SK-N-SH (cell line): Measurements from ENCODE around the gene CORO6. TPM values are rescaled to one million over a fixed set of nuclear protein-coding genes. Genes with fewer than 3 reads are reported as not detected.
A peak's percentile ranks its signal among the peaks of the same experiment; 100 is the strongest.
"Not testable (repeated sequence)": the region's sequence is repeated elsewhere in the genome, so short reads cannot be mapped to it uniquely, and the experiment has no call there.

Source experiments
- CTCF ChIA-PET: fragments of 300-600, 350-600 bp; formaldehyde crosslinking; extraction: SDS; loops from one replicate; lab custom pipeline; 2021; lab: Yijun Ruan, JAX
- POLR2A ChIA-PET: fragments of 350-600 bp; sonication (Branson Sonifier 250); formaldehyde crosslinking; extraction: SDS; loops from one replicate; lab custom pipeline; 2020; ENCODE audit warnings: antibody characterized with exemption, inconsistent platforms; lab: Yijun Ruan, JAX
- DNase-seq: peaks from one replicate; pipeline ENCODE4 v3.0.0; 2012
- H2AFZ ChIP-seq: fragments of 200-600 bp; sonication (generic); 2 replicates; pipeline ENCODE4 v1.8.1; 2016; ENCODE audit warnings: antibody characterized with exemption, mild to moderate bottlenecking, low read depth
- H3F3A ChIP-seq: fragments of 200-600 bp; sonication (generic); replicated peaks from 2 replicates; pipeline ENCODE3; 2016; ENCODE audit warnings: antibody characterized with exemption, mild to moderate bottlenecking; ENCODE audit not compliant: insufficient read depth
- H3K27ac ChIP-seq, 2 experiments: fragments of 200-500 bp in 1 of 2; fragments of 200-600 bp in 1 of 2; sonication (Bioruptor generic) in 1 of 2; sonication (generic), shearing (Covaris generic) in 1 of 2; 2 replicates each; pipeline versions ENCODE4 v1.5.1 to v1.6.1; 2014 to 2016; ENCODE audit warnings: low read depth in 2 of 2, inconsistent platforms in 1 of 2, low read length in 1 of 2, mild to moderate bottlenecking in 1 of 2, mixed read lengths in 1 of 2
- H3K27me3 ChIP-seq: fragments of 200-600 bp; sonication (generic), shearing (Covaris generic); 2 replicates; pipeline ENCODE4 v1.6.1; 2016; ENCODE audit warnings: mixed run types; ENCODE audit not compliant: insufficient read depth
- H3K36me3 ChIP-seq, 2 experiments: fragments of 200-500 bp in 1 of 2; fragments of 200-600 bp in 1 of 2; sonication (Bioruptor generic) in 1 of 2; sonication (generic) in 1 of 2; replicated peaks in 1 of 2; 2 replicates each; pipeline versions ENCODE3 to v1.5.1; 2014 to 2016; ENCODE audit warnings: low read length in 1 of 2, mild to moderate bottlenecking in 1 of 2; ENCODE audit not compliant: insufficient read depth in 2 of 2, control insufficient read depth in 1 of 2
- H3K4me1 ChIP-seq, 2 experiments: fragments of 200-500 bp in 1 of 2; fragments of 200-600 bp in 1 of 2; sonication (Bioruptor generic) in 1 of 2; sonication (generic), shearing (Covaris generic) in 1 of 2; 2 replicates each; pipeline versions ENCODE4 v1.5.1 to v1.6.1; 2014 to 2016; ENCODE audit warnings: low read depth in 1 of 2, low read length in 1 of 2, mixed run types in 1 of 2; ENCODE audit not compliant: insufficient read depth in 2 of 2, control insufficient read depth in 1 of 2
- H3K4me2 ChIP-seq: fragments of 200-600 bp; sonication (generic), shearing (Covaris generic); 2 replicates; pipeline ENCODE4 v1.6.1; 2017; ENCODE audit warnings: mixed run types
- H3K4me3 ChIP-seq, 2 experiments: fragments of 200-500 bp in 1 of 2; fragments of 200-600 bp in 1 of 2; sonication (Bioruptor generic) in 1 of 2; sonication (generic), shearing (Covaris generic) in 1 of 2; 2 replicates each; pipeline versions ENCODE4 v1.5.1 to v1.8.1; 2014 to 2016; ENCODE audit warnings: low read depth in 2 of 2, inconsistent platforms in 1 of 2, low read length in 1 of 2, mild to moderate bottlenecking in 1 of 2, mixed read lengths in 1 of 2, moderate library complexity in 1 of 2
- H3K79me2 ChIP-seq: fragments of 200-600 bp; sonication (generic); 2 replicates; pipeline ENCODE4 v1.8.1; 2017; ENCODE audit warnings: mild to moderate bottlenecking; ENCODE audit not compliant: insufficient read depth
- H3K9ac ChIP-seq: fragments of 200-600 bp; sonication (generic); 2 replicates; pipeline ENCODE4 v1.6.1; 2017; ENCODE audit warnings: mixed run types
- H3K9me2 ChIP-seq: fragments of 200-600 bp; sonication (generic); 2 replicates; pipeline ENCODE4 v1.6.1; 2017; ENCODE audit warnings: mixed run types
- H3K9me3 ChIP-seq: fragments of 200-600 bp; sonication (generic); 2 replicates; pipeline ENCODE4 v1.6.1; 2017; ENCODE audit warnings: mixed run types, mild to moderate bottlenecking, moderate library complexity
- H4K20me1 ChIP-seq: fragments of 200-600 bp; sonication (generic); 2 replicates; pipeline ENCODE4 v1.6.1; 2017; ENCODE audit warnings: mild to moderate bottlenecking, mixed run types; ENCODE audit not compliant: insufficient read depth
- FOXJ3 ChIP-seq: sonication (generic); formaldehyde crosslinking; IDR thresholded peaks from 2 replicates; pipeline ENCODE4 v1.5.1; 2020; ENCODE audit warnings: mild to moderate bottlenecking, missing genetic modification reagents
- GABPA ChIP-seq: IDR thresholded peaks from 2 replicates; pipeline ENCODE4 v1.4.0; 2012; ENCODE audit warnings: low read depth, mild to moderate bottlenecking
- IRF3 ChIP-seq: fragments of 150-350 bp; IDR thresholded peaks from 2 replicates; pipeline ENCODE4 v1.6.1; 2016; ENCODE audit warnings: mild to moderate bottlenecking, low read depth, low read length
- JUND ChIP-seq: IDR thresholded peaks from 2 replicates; pipeline ENCODE4 v1.4.0; 2012
- MAX ChIP-seq: IDR thresholded peaks from 2 replicates; pipeline ENCODE4 v1.4.0; 2012; ENCODE audit warnings: low read depth
- MEF2A ChIP-seq: IDR thresholded peaks from 2 replicates; pipeline ENCODE4 v1.4.0; 2012; ENCODE audit warnings: low read depth, borderline replicate concordance
- MXI1 ChIP-seq: IDR thresholded peaks from 2 replicates; pipeline ENCODE4 v1.6.1; 2012; ENCODE audit warnings: mild to moderate bottlenecking, low read depth, low read length, improper control_type of control experiment
- NFIC ChIP-seq: IDR thresholded peaks from 2 replicates; pipeline ENCODE4 v1.4.0; 2012; ENCODE audit warnings: borderline replicate concordance
- PBX3 ChIP-seq: IDR thresholded peaks from 2 replicates; pipeline ENCODE4; 2012
- RXRA ChIP-seq: IDR thresholded peaks from 2 replicates; pipeline ENCODE4 v1.4.0; 2012; ENCODE audit warnings: low read depth, mild to moderate bottlenecking, borderline replicate concordance
- TAF1 ChIP-seq: IDR thresholded peaks from 2 replicates; pipeline ENCODE4 v1.6.1; 2012; ENCODE audit warnings: low read depth, mild to moderate bottlenecking, low read length, moderate library complexity, borderline replicate concordance
- ZBTB33 ChIP-seq: IDR thresholded peaks from 2 replicates; pipeline ENCODE4 v1.4.0; 2012; ENCODE audit warnings: low read depth, borderline replicate concordance
- whole genome bisulfite sequencing: methylation state at CpG from one replicate; pipeline ENCODE4 v1.1.6; 2017; ENCODE audit warnings: low lambda C conversion rate; 5-methylcytosine and 5-hydroxymethylcytosine counted together
- polyA plus RNA-seq, 3 experiments: library from polyadenylated mRNA; depleted of rRNA; stranded (reverse); fragments of >200 nt; gene quantifications; 2 replicates each; pipeline ENCODE4 v1.2.3, GENCODE V29; 2012

CORO6 gene
- polyA plus RNA-seq, 1 of the 3 experiments (the other 2 are of a cell fraction), result 18.4 TPM

- TF ChIP-seq ZBTB33 (no peak), MEF2A (no peak), TAF1 (no peak), MAX (no peak)
Measured at GRCh38 chr17:29652976-29653375, 30.3 kb upstream of the CORO6 start (continued).

GRCh38 chr17:29651913-29652312 is 29.2 kb upstream of the CORO6 start:
- POLR2A ChIA-PET, DNase-seq, H3K4me1 ChIP-seq, H3F3A ChIP-seq, H3K79me2 ChIP-seq, H2AFZ ChIP-seq, H3K9ac ChIP-seq, H4K20me1 ChIP-seq, H3K27me3 ChIP-seq, H3K4me3 ChIP-seq, H3K27ac ChIP-seq, H3K4me2 ChIP-seq, H3K9me3 ChIP-seq, H3K9me2 ChIP-seq: not testable (repeated sequence)
- 96% methylated on average over 7 of the region's 7 CpGs for WGBS
- H3K36me3 ChIP-seq, result peaks cover 30 to 35% of the 10 kb centered on the region in 2 experiments
- CTCF ChIA-PET, result interaction anchor here (1.3 to 2.0 kb wide), 2 partner anchors 13 to 127 kb away, joined by 4 to 7 read pairs; no protein-coding TSS in a partner anchor

GRCh38 chr17:29650396-29650795 is 27.7 kb upstream of the CORO6 start:
- WGBS, result 94% methylated on average over 4 of the region's 4 CpGs

More at GRCh38 chr17:29650396-29650795, 27.7 kb upstream of the CORO6 start:
- Histone ChIP-seq H3K27me3 (no peaks in the 10 kb centered on the region), H3K9me3 (no peaks in the 10 kb centered on the region), H3K27ac (peak overlapping the region in 1 of 2 experiments; percentile 2; a peak in 1 of 4 replicates), H4K20me1 (no peaks in the 10 kb centered on the region), H3K4me2 (no peak overlapping the region), H3K4me3 (no peak overlapping the region), H3K4me1 (peaks cover 9 to 12% of the 10 kb centered on the region in 2 experiments; a peak in 3 of 4 replicates), H3K9ac (no peak overlapping the region), H3F3A (peaks cover 7% of the 10 kb centered on the region), H3K79me2 (no peaks in the 10 kb centered on the region), H3K36me3 (peaks cover 23 to 26% of the 10 kb centered on the region in 2 experiments), H3K9me2 (no peaks in the 10 kb centered on the region), H2AFZ (no peak overlapping the region)
- DNase-seq, result no peak
- TF ChIP-seq GABPA (no peak), MEF2A (no peak), JUND (no peak), RXRA (no peak), IRF3 (no peak), MXI1 (no peak), FOXJ3 (CRISPR knock-in tag) (no peak), PBX3 (no peak), TAF1 (no peak), NFIC (no peak)
- ChIA-PET CTCF (no interaction called here), POLR2A (no interaction called here)
